ENCODE results near the gene UBE2Q1. TPM values are rescaled to one million over a fixed set of nuclear protein-coding genes. Genes with fewer than 3 reads are reported as not detected.
"Not testable (repeated sequence)": the region's sequence is repeated elsewhere in the genome, so short reads cannot be mapped to it uniquely, and the experiment has no call there.

Gene UBE2Q1
- total RNA-seq, 1 donor from 2014 or later = 67.5 TPM

GRCh38 chr1:154551474-154551873 lies 7.0 kb downstream of the UBE2Q1 start:
- DNase-seq (ENCODE audit: low spot score) = no peak

GRCh38 chr1:154550657-154551056 lies 7.8 kb downstream of the UBE2Q1 start:
- no peak for DNase-seq (ENCODE audit: low spot score)

GRCh38 chr1:154550070-154550469 lies 8.4 kb downstream of the UBE2Q1 start:
- no peak for DNase-seq (ENCODE audit: low spot score)

GRCh38 chr1:154549202-154549770 lies 9.2 kb downstream of the UBE2Q1 start:
- no peak for DNase-seq (ENCODE audit: low spot score)

- DNase-seq (ENCODE audit: low spot score) = no peak
These were observed 10.4 kb downstream of the UBE2Q1 start for GRCh38 chr1:154548028-154548427.

GRCh38 chr1:154547105-154547732 lies 11.2 kb downstream of the UBE2Q1 start:
- no peak for DNase-seq (ENCODE audit: low spot score)

- DNase-seq (ENCODE audit: low spot score) = no peak
These were observed 12.0 kb downstream of the UBE2Q1 start for GRCh38 chr1:154546264-154547063.

GRCh38 chr1:154541231-154541630 lies 17.2 kb downstream of the UBE2Q1 start:
- no peak for DNase-seq (ENCODE audit: low spot score)

- no peak for DNase-seq (ENCODE audit: low spot score)
These were observed 18.7 kb downstream of the UBE2Q1 start for GRCh38 chr1:154539486-154540483.

GRCh38 chr1:154536570-154536969 lies 21.9 kb downstream of the UBE2Q1 start:
- no peak for DNase-seq (ENCODE audit: low spot score)

GRCh38 chr1:154533952-154534844 lies 24.3 kb downstream of the UBE2Q1 start:
- DNase-seq (ENCODE audit: low spot score) = no peak

- not testable (repeated sequence) for DNase-seq (ENCODE audit: low spot score)
These were observed 26.5 kb downstream of the UBE2Q1 start for GRCh38 chr1:154531950-154532349.

- no peak for DNase-seq (ENCODE audit: low spot score)
These were observed 29.2 kb downstream of the UBE2Q1 start for GRCh38 chr1:154529308-154529707.

GRCh38 chr1:154527192-154527591 lies 31.3 kb downstream of the UBE2Q1 start:
- DNase-seq (ENCODE audit: low spot score) = no peak

GRCh38 chr1:154524881-154525280 lies 33.6 kb downstream of the UBE2Q1 start:
- no peak for DNase-seq (ENCODE audit: low spot score)

GRCh38 chr1:154521695-154522094 lies 36.8 kb downstream of the UBE2Q1 start:
- DNase-seq (ENCODE audit: low spot score) = no peak

GRCh38 chr1:154520333-154520732 lies 38.1 kb downstream of the UBE2Q1 start:
- DNase-seq (ENCODE audit: low spot score) = peak; percentile 26

GRCh38 chr1:154519591-154519991 lies 38.9 kb downstream of the UBE2Q1 start:
- DNase-seq (ENCODE audit: low spot score) = peak; percentile 57

GRCh38 chr1:154517661-154518060 lies 40.8 kb downstream of the UBE2Q1 start:
- DNase-seq (ENCODE audit: low spot score) = peak; percentile 87

- DNase-seq (ENCODE audit: low spot score) = no peak
These were observed 44.4 kb downstream of the UBE2Q1 start for GRCh38 chr1:154514066-154514553.

Measured in mesenteric fat pad (tissue), 1 donor.